Glomerular visceral epithelial cell (primary cell): ENCODE data around the gene ERBIN.
"Not testable (repeated sequence)": the region's sequence is repeated elsewhere in the genome, so short reads cannot be mapped to it uniquely, and the experiment has no call there.

Experiments used
- DNase-seq: peaks from one replicate; pipeline ENCODE4 v3.0.0-alpha.2; 2016; ENCODE audit errors: extremely low spot score

ERBIN gene

GRCh38 chr5:66009277-66009676 is 82.9 kb downstream of the ERBIN start:
- DNase-seq, result no peak

- DNase-seq, result no peak
Measured at GRCh38 chr5:66010476-66010875, 84.1 kb downstream of the ERBIN start.

GRCh38 chr5:66012271-66012670 is 85.9 kb downstream of the ERBIN start:
- DNase-seq, result no peak

DNA sequence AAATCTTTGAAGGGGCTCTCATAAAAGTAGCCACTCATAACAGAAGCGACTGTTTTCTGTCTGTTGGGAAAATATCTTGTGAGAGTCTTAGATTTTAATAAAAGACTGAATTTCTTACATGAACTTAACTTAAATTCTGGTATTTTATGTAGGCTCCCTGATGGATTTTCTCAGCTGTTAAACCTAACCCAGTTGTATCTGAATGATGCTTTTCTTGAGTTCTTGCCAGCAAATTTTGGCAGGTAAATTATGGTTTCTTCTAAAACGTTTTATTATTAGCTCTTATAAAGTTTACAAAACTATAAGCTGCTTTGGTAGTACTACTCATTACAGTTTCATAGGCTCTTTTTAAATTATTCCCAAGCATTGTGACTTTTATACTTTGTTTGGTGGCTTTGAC is 87.0 kb downstream of the ERBIN start:
- DNase-seq, result no peak

- no peak for DNase-seq
Measured at GRCh38 chr5:66013906-66014305, 87.5 kb downstream of the ERBIN start.

DNA sequence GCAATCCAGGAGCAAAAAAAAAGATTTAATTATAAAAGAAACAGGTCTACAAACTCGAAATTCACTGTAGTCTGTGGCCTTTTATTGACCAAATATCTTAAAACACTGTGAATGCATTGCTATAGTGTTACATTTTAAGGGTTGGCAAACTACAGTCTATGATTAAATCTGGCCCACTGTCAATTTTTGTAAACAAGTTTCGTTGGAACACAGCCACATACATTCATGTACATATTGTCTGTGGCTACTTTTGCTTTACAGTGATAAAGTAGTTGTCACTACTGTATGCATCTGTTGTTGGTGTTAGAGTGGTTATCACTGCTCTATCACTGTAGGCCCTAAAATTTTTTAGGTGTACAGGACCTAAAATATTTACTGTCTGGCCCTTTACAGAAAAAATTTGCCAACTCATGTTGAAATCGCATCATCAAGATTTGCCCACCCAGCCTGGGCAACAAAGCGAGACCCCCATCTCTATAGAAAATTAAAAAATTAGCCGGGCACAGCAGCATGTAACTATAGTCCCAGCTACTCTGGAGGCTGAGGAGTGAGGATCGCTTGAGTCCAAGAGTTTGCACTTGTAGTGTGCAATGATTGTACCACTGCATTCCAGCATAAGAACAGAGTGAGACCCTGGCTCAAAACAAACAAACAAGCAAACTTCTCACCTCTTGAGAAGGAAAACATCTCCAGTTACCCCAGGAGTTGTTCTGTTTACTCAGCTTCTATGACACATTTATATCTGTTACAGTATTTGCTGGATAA is 89.0 kb downstream of the ERBIN start:
- no peak for DNase-seq

DNA sequence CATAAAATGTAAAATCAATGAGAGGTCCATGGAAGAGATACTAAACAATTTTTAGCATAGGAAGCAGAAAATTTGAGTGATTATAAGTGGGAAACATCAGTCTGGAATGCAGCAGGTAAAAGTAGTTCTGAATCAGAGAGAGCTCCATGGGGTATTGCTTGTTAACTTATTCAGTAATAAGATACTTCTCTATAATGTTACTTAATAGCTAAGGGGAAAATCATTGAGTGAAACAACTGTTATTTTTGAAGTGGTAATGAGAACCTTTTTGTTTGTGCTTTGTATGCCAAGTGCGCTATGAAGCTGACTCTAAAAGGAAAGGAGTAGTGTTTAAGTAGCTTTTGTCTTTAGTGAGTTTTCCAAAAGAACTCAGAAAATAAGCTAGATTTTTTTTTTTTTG is 95.2 kb downstream of the ERBIN start:
- no peak for DNase-seq

GRCh38 chr5:66039296-66039695 is 112.9 kb downstream of the ERBIN start:
- no peak for DNase-seq

DNA sequence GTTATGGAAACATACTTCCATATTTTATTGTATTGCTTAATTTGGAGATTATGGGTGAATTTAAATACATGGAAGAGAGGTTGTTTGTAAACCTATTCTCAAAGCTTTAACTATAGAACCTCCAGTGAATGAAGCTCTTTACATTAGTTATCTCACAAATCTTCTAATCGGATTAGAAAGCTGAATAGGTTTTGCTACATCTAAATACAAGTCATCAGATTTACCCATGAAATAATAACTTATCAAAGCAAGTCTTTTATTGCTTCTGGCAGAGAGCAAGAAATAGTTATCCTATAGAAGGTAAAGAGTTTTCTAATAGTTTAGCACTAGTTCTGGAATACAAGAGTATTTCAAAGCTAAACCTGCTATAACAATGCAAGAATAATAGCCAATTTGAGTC is 113.3 kb downstream of the ERBIN start:
- no peak for DNase-seq

GRCh38 chr5:66041627-66042026 is 115.3 kb downstream of the ERBIN start:
- no peak for DNase-seq

GRCh38 chr5:66057239-66057638 is 130.9 kb downstream of the ERBIN start:
- DNase-seq, result no peak

- not testable (repeated sequence) for DNase-seq
Measured at GRCh38 chr5:66061320-66061719, 134.9 kb downstream of the ERBIN start.

GRCh38 chr5:66063061-66063460 is 136.7 kb downstream of the ERBIN start:
- DNase-seq, result not testable (repeated sequence)

DNA sequence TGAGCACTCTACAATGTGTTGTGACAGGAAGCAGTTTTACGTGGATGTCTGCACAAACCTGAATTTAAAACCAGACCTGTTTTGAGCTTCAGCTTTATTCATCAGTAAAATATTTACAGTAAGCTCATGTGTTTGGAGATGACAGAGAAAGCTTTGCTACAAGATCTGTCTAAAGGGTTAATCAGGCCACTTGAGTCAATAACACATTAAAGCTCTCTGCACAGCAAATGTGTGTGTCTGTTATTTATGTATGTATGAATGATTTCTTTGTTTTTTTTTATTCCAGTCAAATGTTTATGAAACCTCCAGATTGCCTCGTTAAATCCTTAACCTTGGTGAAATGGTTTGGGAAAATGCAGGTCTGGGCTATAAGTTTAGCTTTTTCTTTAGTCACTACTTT is 140.5 kb downstream of the ERBIN start:
- DNase-seq, result no peak

GRCh38 chr5:66072031-66072430 is 145.7 kb downstream of the ERBIN start:
- no peak for DNase-seq

GRCh38 chr5:66074901-66075300 is 148.5 kb downstream of the ERBIN start:
- DNase-seq, result no peak

GRCh38 chr5:66080664-66081063 is 154.3 kb downstream of the ERBIN start:
- no peak for DNase-seq

GRCh38 chr5:66089384-66089783 is 163.0 kb downstream of the ERBIN start:
- DNase-seq, result no peak

DNA sequence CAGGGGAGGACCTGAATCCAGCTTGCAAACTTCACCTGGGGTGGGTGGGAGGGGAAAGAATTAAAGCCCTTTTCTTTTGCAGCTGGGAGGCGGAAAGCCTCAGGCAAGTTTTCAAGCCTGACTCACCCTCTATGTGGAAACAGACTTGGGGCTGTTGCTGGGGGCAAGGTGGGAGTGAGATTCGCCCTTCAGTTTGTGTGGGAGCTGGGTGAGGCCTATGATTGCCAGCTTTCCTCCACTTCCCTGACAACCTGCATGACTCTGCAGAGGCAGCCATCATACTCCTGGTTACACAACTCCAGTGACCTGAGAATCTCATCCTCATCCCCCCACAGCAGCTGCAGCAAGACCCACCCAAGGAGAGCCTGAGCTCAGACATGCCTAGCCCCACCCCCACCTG is 174.5 kb downstream of the ERBIN start:
- no peak for DNase-seq

- DNase-seq, result peak; percentile 65
Measured at GRCh38 chr5:66113160-66113559, 186.8 kb downstream of the ERBIN start.

GRCh38 chr5:66118304-66118703 is 191.9 kb downstream of the ERBIN start:
- DNase-seq, result no peak

DNA sequence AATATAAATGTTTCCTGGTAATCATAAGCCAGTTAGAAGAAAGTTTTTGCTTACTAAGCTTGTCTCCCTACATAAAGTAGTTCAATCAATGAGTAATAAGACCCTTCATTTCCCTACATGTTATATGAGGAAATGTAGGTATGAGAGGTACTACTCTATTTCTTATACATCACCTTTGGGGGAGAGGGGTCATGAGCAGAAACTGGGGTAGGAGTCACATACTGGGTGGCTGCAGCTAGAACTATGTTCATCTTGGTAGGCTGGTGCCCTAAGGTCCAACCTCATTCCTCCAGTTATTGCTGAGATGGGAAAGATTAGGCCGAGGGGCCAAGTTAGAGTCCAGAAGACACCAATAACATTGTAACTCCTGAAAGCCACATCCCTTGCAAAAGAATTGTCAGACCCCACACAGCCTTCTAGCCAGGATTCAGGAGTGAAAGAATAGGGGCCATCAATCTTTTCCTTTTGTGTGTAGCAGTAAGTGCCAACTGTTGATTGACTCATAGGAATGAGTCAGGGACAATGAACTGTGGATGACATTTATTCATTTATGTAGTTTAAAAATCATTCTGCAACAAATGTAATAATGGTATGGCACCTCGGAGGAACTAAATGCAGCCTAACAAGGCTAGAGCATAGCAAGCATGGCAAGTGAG is 196.1 kb downstream of the ERBIN start:
- DNase-seq, result peak; percentile 27

- DNase-seq, result no peak
Measured at GRCh38 chr5:66129144-66129543, 202.8 kb downstream of the ERBIN start.

- DNase-seq, result no peak
Measured at GRCh38 chr5:66130493-66130892, 204.1 kb downstream of the ERBIN start.
